WTC11 (cell line): ENCODE data around the gene NDUFA11.

ENCODE experiments used
- AFF4 ChIP-seq: sonication (generic); formaldehyde crosslinking; IDR thresholded peaks from 2 replicates; pipeline ENCODE4 v1.8.1; 2023; ENCODE audit warnings: mild to moderate bottlenecking, missing genetic modification reagents, borderline replicate concordance
- CREB1 ChIP-seq: sonication (generic); formaldehyde crosslinking; IDR thresholded peaks from 2 replicates; pipeline ENCODE4 v1.8.0; 2023; ENCODE audit warnings: mild to moderate bottlenecking, missing genetic modification reagents
- CTCF ChIP-seq: fragments of 200-600 bp; IDR thresholded peaks from 2 replicates; pipeline ENCODE4 v1.8.0; 2022; ENCODE audit warnings: antibody characterized with exemption
- E2F1 ChIP-seq: sonication (generic); formaldehyde crosslinking; IDR thresholded peaks from 2 replicates; pipeline ENCODE4 v1.8.0; 2022; ENCODE audit warnings: mild to moderate bottlenecking, missing genetic modification reagents
- HMGXB4 ChIP-seq: sonication (generic); formaldehyde crosslinking; IDR thresholded peaks from 2 replicates; pipeline ENCODE4 v1.8.1; 2023; ENCODE audit warnings: mild to moderate bottlenecking, moderate library complexity, missing genetic modification reagents
- IRF2 ChIP-seq: sonication (generic); formaldehyde crosslinking; IDR thresholded peaks from 2 replicates; pipeline ENCODE4 v1.8.0; 2022; ENCODE audit warnings: low read depth, missing genetic modification reagents, borderline replicate concordance
- NFE2L1 ChIP-seq: sonication (generic); formaldehyde crosslinking; IDR thresholded peaks from 2 replicates; pipeline ENCODE4 v1.8.1; 2023; ENCODE audit warnings: missing genetic modification reagents
- NR2C2 ChIP-seq: sonication (generic); formaldehyde crosslinking; IDR thresholded peaks from 2 replicates; pipeline ENCODE4 v1.8.0; 2022; ENCODE audit warnings: mild to moderate bottlenecking, missing genetic modification reagents
- SMAD3 ChIP-seq: sonication (generic); formaldehyde crosslinking; IDR thresholded peaks from 2 replicates; pipeline ENCODE4 v1.8.0; 2022; ENCODE audit warnings: missing genetic modification reagents, mild to moderate bottlenecking, borderline replicate concordance
- TP53 ChIP-seq: sonication (generic); formaldehyde crosslinking; IDR thresholded peaks from 2 replicates; pipeline ENCODE4 v1.8.1; 2023; ENCODE audit warnings: mild to moderate bottlenecking, missing genetic modification reagents
- USF2 ChIP-seq: sonication (generic); formaldehyde crosslinking; IDR thresholded peaks from 2 replicates; pipeline ENCODE4 v1.8.1; 2023; ENCODE audit warnings: mild to moderate bottlenecking, missing genetic modification reagents, moderate library complexity
- ZNF232 ChIP-seq: sonication (generic); formaldehyde crosslinking; IDR thresholded peaks from 2 replicates; pipeline ENCODE4 v1.8.0; 2022; ENCODE audit warnings: mild to moderate bottlenecking, missing genetic modification reagents

GRCh38 chr19:5922161-5922545 lies 18.6 kb upstream of the NDUFA11 start:
- TF ChIP-seq NFE2L1 (CRISPR knock-in tag): no peak
- no peak for TF ChIP-seq IRF2 (CRISPR knock-in tag)
- TF ChIP-seq SMAD3 (CRISPR knock-in tag): no peak
- TF ChIP-seq CTCF: no peak
- TF ChIP-seq CREB1 (CRISPR knock-in tag): no peak
- TF ChIP-seq HMGXB4 (CRISPR knock-in tag): no peak
- TF ChIP-seq USF2: no peak
- no peak for TF ChIP-seq AFF4 (CRISPR knock-in tag)
- TF ChIP-seq E2F1 (CRISPR knock-in tag): no peak
- no peak for TF ChIP-seq NR2C2 (CRISPR knock-in tag)
- no peak for TF ChIP-seq TP53 (CRISPR knock-in tag)
- no peak for TF ChIP-seq ZNF232
